CD1c-positive myeloid dendritic cell (primary cell): ENCODE results near the gene DLG2.

Experiments used
- DNase-seq: peaks from one replicate; pipeline ENCODE4 v3.0.0-alpha.2; 2016; ENCODE audit errors: extremely low spot score

Gene DLG2

DNA sequence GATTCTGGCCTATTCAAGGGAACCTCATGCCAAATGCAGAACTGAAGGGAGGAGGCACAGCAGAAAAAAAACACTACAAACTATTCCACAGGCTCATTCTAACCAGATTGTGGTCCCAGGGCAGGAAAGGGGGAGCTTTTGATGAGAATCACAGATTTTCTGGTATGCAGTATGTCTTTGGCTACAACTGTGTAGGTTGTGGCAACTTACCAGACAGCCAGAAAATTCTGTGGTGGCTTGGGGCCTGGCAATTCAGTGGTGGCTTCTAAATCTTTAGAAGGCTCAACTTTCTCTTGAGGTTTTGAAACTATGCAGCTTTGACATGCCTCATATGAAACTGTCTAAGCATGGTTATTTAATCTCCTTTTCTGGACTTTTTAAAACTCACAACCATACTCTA, 1490.2 kb downstream of the DLG2 start:
- no peak for DNase-seq

DNA sequence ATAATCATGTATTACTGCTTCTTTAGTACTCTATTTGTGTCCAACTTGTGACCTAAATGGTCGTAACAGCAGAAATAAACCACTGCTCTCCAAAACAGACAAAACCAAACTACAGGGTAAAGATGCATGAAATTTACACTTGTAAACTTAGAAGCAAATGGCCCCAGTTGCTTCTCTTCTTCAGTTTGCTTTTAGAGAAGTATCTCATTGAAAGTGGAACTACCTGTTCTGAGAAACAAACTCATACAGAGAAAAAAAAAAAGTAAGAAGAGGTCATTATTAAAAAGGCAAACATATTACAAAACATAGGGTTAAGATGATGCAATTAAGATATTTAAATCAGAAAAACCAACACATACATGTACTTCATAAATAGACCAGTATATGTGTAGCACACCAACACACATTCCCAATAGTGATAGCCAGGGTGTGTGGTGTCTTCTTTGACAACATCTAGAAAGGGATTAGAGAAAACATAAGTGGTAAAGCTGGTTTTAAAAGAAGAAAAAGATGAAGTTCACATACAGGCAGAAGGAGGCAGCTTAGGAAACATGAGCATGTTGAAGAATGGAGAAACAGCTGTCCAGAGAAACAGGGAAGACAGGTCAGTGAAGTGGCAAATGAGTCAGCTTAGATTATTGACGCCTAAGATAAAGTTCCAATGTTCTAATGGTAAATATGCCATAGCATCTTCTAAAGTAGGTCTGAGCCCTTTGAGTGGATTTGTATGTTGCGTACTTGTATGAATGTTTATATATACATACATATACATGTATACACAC, 1496.3 kb downstream of the DLG2 start:
- no peak for DNase-seq

DNA sequence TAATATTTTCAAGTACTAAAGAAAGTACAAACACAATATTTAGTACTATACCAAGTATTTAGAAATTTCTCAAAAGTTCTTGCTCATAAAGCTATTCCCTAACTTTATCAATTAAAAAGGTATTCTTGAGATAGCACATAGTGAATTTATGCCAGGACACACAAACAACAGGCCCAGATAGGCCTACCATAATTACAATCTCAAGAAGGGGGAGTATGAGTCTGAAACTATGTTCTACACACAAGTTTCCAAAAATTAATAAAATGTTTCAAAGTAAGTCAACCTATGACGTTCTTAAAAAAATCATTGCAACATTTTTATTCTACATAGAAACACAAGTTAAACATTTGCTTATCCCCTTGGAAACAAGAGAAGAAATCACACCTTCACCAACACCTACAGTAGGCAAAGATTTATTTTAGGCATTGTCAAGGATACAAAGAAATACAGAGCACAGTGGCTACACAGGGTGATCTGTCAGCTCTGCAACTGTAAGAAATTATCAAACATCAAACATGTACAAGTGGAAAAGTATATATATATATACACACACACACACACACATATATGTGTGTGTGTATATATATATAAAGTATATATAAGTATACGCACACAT, 1497.1 kb downstream of the DLG2 start:
- no peak for DNase-seq

DNA sequence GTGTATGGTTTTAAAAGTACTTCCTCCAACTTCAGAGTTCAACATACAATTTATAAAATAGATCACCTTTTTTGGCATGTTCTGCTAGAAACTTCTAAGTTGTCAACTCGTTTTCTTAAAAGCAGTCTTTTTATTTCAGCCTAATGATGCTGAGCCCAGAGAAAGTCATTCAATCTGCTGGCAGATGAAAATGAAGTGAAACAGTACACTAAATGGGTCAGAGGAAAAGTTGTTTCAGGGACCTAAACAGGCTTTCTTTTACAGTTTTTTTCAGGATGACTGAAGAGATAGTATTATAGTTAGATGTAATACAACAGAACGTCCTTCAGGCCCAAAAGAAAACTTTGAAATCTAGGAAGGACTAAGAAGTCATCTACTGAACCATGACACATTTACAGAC, 1498.3 kb downstream of the DLG2 start:
- no peak for DNase-seq

DNA sequence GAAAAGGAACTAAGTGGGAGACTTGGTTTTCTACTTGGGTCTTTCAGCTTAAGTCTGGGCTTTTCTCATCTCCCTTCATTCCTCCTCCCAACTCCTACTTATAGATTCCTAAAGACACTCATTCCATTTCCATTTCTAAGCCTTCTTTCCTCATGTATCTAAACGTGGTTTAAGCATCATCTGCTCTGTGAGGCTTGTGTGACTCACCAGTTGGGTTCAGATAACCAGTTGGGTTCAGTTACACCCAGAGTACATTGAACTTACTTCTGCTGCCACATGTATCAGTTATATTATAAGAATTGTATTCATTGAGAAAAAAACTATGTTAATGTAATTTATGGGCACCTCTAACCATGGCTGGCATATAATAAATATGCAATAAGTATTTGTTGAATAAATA, 1509.8 kb downstream of the DLG2 start:
- no peak for DNase-seq

DNA sequence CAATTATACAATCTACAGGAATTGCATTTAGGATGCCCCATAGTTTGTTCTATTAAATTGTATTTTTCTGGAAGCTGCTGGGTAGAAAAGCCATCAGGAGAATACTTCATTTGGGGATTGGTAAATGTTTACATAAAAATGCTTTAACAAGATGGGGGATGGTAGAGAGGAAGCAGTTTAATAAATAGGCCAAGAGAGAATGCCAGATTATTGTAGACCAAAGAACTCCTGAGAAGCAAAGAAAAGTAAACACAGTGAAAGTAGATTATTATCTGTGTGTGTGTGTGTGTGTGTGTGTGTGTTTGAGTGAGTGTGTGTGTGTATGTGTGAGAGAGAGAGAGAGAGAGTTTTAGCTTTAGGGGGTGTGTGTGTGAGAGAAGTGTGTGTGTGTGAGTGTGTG, 1520.6 kb downstream of the DLG2 start:
- no peak for DNase-seq

DNA sequence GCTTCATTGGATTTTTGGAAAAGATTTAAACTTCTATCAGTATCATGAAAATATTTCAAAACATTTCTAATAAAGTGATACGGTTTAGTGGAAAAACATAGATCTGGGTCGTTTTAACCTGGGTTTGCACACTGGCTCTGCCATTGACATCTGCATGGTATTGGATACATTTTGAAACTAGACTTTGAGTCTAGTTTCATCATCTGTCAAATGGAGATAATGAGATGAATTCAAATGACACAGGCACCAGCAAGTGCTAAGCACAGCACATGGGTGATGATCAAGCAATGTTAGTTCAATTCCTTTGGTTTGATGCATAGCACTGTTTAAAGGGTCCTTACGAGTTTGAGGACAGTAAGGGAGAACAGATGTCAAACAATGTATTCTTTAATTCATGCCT, 1522.0 kb downstream of the DLG2 start:
- no peak for DNase-seq

DNA sequence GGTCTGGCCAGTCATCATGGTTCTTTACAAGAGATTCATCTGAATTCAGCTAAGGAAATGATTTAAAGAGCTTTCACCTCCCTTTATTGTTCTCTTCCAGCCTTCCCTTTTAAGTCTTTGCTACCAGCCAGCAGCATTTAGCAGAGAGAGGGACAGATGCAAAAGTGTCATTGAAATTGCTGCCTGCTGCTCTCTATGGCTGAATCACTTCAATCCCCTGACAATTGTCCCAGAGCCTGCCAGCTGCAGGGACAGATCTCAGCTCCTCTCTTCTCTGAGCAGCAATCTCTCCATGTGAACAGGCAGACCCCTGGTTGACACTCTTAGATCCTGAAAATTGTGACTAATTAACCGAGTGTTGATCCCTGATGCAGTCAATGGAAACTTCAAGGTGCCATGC, 1524.0 kb downstream of the DLG2 start:
- DNase-seq = no peak

DNA sequence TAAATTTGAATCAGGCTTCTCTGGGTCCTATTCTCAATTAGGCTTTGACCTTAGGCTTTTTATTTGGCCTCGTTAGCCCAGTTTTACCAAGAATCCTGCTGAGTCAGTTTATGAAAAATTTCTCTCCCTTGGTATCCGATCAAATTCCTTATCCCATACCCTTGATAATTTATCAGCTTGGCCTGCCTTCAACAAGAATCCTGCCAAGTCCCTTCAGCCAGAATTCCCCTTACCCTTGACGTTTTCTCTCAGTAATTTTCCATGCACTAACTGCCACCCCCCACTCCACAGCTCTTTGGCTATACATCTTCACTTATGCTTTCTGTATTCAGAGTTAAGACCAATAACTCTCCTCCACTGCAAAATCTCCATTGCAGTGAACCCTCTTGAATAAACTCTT, 1530.0 kb downstream of the DLG2 start:
- no peak for DNase-seq

DNA sequence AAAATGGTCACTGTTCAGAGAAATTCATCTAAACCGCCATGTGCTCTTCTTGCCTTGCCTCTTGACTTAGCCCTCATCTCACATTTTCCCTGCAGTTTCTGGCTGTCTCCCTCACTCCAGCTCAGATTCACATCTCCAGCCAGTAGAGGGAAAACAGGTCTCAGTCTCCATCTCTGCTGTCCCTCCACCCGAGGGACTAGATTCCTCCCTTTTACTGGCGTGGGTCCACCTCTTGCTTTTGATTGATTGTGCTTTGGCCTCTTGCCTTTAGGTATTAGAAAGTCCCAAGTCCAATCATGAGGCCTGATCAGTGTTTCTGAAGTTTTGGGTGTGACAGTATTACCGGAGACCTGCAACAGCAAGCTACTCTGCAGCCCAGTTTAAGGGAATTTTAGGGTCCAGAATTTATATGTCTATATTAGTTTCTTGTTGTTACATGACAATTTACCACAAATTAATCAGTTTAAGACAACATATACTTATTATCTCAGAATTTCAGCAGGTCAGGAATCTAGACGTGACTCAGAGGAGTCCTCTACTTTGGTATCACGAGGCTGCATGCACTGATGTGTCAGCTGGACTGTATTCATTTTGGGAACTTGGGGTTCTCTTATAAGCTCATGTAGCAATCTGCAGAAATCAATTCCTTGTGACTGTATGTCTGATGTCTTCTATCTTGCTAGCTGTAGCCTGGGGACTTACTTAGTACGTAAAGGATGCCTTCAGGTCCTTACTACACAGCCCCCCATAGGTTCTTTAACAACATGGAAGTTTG, 1535.7 kb downstream of the DLG2 start:
- no peak for DNase-seq

DNA sequence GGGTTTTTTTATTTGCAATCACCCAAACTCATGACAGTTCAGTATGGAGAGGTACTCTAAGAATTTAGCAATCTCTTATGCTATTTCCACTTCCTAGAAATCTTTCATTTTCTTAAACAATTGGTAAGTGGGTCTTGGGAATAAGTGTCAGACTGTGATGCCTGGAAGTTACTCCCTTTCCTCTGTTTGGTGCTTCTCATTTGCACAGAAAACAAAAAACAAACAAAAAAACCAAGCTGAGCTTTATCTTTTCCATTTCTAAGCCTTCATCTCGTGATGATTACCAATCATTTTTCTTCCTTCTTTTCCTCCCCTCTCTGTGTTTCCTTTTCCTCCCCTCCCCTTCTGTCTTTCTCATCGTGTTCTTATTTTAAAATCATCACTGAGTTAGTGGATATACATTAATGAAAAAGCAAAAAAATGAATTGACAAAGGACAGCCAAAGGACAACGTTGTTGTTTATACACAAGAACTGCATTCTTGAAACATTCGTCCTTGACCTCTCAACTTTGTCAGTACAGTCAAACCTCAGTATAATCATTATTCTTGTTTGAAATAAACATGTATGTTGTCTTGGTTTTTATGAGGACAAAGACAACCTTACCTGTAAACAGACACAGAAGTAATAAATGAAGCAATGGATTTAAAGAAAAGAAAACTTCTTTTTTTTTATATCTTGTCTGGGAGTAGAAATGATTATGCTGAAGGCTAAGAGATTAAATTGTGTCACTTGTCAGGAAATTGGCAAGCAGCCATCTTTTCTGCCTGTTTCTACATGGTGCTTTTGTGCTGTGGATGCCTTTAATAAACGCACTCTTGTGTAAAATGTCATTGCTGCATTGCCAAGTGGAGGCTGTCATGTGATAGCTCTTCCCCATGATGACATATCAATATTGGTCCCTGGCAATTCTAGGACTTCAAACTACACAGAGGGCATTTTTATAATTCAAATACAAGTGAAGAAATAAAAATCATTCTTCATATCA, 1537.8 kb downstream of the DLG2 start:
- DNase-seq = no peak

DNA sequence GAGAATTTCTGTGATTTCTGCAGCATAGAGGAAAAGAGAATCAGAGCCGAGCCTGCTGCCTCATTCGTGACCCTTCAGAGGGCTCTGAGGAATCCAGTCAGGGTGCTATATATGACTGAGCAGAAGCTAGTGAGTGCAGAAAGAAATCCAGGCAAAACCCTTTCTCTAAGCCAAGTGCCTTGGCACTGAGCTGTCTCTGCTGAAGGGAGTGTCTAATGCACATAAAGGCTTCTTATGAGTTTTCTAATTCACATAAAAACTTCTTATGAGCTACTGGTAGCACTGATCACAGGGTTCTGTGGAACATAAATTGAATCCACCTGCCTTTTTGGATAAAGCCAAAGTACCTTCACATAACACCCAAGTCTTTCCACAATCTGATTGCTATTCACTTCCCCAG, 1555.3 kb downstream of the DLG2 start:
- no peak for DNase-seq

DNA sequence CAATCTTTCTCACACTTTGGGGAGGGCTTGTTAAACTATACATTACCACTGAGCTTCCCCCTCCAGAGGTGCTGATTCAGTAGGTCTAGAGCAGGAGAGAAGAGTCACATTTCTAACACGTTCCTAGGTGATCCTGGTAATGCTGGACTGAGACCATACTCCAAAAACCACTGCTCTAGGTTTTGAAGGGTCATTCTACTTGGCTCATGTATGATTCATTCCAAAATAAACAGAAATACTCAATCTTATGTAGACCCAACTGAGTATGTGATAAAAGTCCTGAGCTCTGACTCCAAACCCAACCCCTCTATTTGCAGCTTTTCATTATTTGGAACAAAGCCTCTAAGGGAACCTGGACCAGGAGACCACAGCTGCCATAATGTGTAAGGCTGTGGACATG, 1558.1 kb downstream of the DLG2 start:
- DNase-seq = no peak

DNA sequence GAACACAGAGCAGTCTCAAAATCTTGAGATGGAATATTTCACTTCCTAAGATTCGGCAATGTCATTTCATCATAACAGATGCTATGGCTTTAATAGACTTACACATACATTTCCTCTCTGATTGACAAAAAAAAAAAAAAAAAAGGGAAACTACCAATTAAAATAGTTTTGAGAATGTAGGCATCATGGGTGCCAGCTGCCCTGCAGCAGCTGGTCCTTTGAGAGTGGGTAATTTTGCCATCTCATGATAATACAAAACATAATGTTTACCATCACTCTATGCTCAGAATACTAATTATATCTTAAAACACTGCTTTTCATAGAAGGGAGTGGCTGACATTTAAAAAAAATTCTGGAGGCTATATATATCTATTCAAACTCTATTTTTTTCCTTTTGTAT, 1565.4 kb downstream of the DLG2 start:
- DNase-seq = no peak

DNA sequence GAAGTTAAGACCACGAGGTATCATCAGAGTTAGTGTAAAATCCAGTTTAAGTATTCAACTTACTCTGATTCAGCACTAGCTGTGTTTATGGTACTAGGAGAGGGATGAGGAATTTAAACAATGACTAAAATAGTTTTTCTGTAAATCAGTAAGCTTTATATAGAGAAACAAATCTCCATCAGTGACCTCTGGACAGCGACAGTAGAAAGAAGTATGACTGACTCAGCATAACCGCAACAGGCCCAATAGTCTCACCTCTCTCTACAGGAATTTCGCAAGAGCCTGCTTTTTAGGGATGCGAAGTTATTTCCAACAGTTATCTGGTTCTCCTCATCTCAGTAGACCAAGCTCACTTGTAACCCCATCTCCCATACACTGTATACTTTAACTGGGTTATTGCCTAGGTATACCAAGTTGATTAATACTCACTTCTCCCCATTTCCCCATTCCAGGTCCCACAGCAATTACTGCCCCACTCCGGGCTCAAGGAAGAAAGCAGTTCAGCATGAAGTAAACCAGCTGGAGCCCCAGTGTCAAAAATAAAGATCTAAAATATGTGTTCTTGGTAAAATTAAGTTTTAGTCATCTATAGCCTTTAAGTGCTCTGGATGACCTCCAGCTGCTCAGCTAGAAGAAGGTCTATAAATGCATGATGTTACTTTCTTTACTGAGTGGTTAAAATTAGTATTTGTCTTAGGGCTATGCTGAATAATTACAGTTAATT, 1570.3 kb downstream of the DLG2 start:
- no peak for DNase-seq

DNA sequence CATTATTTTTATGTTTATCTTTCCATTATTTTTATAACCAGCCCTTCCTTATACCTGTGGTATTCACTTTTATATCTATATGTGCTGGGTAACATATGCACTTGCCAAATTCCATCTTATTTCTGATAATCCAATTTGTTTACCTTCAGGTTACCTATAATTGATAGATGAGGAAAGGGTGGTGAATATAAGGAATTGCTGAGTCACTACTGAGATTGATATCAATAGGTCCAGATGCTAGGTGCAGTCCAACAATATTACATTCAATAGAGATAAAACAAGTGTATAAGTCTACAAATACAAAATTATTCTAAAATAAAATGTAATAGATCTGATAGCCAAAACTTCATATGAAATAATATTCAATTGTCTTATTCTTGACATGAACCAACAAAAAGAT, 1582.0 kb downstream of the DLG2 start:
- DNase-seq = no peak

DNA sequence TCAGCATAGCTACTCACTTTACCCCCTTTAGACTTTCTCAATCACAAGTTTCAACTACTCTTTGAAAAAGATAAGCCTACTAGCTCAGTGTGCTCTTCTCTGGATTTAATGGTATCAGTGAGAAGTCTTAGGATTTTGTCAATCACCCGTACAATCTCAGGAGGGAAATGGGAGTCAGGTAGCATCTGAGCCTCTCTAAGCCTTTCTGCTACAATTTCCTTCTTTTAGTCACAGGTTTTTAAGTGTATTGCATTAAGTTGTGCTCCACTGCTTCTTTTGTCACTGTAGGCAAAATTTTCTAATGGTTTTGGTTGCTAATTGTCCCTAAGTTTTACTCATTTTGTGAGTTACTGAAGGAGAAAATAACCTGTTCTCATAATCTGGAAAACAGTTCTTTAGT, 1582.4 kb downstream of the DLG2 start:
- DNase-seq = no peak

DNA sequence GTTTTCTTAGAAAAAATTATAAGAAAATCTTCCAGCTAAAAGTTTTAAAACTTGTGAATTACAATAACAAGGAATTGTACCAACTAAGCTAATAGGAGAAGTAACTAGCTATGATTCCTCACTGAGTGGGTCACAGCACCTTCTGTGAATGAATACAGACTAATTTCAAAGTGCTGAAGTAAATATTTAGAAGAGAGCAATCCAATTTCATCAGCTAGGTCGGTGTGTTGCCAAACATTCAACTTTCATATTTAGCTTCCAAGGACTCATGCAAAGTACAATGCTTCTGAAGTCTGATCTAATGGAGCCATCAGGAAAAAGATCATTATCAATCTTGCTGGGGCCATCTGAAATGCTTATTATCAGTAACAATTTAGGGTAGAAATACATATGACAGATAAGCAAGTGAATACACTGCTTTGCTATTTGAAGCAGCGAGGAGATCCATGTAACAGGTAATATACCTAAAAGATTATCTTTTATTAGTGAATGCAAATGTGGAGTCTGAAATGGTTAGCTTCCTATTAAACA, 1590.4 kb downstream of the DLG2 start:
- no peak for DNase-seq

DNA sequence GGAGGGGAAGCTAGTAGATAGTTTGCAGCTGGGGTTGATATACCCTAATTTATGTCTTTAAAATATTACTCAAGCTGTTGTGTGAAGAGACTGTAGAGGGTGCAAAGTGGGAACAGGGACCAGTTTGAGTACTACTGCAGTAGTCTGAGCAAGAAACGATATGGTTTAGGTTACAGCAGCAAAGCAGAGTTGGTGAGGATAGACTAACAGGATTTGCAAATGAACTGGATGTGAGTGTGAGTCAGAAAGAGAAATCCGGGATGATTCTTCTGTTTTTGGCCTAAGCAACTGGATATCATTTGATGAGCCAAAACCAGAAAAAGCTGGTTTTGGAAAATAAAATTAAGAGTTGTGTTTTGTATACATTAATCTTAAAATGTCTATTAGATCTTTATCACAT, 1591.5 kb downstream of the DLG2 start:
- no peak for DNase-seq

DNA sequence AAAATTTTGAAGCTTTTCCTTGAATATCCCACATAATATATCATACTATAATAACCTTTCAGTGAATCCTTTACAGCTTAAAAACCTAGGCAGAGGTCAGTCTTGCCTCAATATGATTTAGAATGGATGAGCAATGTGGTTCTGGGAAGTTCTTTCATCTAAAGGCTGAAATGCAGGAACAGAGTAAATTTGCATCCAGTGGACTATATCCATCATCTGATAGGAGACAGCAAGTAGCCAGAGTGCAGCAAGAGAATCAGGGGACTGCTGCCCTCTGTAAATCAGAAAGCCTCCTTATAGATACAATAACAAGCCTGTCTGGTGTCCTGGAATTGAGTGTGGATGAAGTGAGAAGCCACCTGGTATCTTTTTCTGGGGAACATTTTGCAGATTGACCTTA, 1592.7 kb downstream of the DLG2 start:
- DNase-seq = no peak

DNA sequence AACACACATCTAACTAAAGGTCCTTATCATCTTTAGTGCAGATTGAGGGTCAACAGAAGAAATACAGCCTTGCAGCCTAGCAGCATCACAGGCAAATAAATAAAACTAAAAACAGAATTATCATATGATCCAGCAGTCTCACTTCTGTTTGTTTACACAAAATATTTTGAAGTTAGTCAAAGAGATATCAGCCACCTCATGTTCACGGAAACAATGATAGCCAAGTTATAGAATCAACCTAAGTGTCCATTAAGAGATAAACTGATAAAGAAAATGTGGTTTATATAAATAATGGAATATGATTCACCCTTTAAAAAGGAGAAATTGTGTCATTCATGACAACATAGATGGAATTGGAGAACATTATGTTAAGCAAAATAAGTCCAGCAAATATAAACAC, 1602.9 kb downstream of the DLG2 start:
- no peak for DNase-seq
